ENCODE results near the gene NRL. TPM values are rescaled to one million over a fixed set of nuclear protein-coding genes. Genes with fewer than 3 reads are reported as not detected.
A peak's percentile ranks its signal among the peaks of the same experiment; 100 is the strongest.

NRL gene
- total and polyA plus RNA-seq, 9 of the 15 experiments (the other 6 are each of a cell fraction or from before 2014, with no cell fraction given), result 0.07 to 2.7 (median 1.4) TPM; not detected in 1

DNA sequence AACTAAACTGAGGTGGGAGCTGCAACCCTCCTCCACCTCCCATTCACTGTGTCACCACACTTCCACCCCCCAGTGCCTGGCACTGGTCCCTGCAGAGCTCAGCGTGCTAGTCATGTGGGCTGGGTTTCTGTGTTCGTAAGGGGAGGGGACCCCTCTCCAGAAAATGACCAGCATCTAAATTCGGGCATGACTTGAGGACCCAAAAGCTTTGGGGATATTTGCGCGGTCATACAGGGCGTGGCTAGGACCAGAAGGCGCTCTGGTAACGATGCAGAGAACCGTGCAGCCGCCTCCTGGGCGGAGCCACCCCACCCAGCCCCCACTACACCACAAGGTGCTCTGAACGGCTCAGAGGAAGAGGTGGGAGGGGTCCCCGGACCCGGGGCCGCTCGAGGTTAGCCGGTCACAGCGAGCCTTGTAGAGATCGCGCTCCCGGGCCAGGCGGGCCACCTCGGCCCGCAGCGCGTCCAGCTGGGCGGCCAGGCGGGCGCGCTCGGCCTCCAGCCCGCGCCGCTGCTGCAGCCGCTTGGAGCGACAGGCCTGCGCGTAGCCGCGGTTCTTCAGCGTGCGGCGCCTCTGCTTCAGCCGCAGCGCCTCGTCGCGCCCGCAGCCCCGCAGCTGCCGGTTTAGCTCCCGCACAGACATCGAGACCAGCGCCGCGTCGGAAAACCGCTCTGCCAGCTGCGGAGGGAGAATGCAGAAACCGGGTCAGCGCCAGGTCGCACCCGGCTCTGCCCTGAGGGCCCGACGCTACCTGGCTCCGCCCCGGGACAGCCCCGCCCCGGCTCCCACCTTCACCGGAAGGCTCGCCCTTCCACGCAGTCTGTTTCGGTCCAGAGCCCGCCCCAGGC lies 33.6 kb downstream of the NRL start (continued):
- TF ChIP-seq, protein P1, sequence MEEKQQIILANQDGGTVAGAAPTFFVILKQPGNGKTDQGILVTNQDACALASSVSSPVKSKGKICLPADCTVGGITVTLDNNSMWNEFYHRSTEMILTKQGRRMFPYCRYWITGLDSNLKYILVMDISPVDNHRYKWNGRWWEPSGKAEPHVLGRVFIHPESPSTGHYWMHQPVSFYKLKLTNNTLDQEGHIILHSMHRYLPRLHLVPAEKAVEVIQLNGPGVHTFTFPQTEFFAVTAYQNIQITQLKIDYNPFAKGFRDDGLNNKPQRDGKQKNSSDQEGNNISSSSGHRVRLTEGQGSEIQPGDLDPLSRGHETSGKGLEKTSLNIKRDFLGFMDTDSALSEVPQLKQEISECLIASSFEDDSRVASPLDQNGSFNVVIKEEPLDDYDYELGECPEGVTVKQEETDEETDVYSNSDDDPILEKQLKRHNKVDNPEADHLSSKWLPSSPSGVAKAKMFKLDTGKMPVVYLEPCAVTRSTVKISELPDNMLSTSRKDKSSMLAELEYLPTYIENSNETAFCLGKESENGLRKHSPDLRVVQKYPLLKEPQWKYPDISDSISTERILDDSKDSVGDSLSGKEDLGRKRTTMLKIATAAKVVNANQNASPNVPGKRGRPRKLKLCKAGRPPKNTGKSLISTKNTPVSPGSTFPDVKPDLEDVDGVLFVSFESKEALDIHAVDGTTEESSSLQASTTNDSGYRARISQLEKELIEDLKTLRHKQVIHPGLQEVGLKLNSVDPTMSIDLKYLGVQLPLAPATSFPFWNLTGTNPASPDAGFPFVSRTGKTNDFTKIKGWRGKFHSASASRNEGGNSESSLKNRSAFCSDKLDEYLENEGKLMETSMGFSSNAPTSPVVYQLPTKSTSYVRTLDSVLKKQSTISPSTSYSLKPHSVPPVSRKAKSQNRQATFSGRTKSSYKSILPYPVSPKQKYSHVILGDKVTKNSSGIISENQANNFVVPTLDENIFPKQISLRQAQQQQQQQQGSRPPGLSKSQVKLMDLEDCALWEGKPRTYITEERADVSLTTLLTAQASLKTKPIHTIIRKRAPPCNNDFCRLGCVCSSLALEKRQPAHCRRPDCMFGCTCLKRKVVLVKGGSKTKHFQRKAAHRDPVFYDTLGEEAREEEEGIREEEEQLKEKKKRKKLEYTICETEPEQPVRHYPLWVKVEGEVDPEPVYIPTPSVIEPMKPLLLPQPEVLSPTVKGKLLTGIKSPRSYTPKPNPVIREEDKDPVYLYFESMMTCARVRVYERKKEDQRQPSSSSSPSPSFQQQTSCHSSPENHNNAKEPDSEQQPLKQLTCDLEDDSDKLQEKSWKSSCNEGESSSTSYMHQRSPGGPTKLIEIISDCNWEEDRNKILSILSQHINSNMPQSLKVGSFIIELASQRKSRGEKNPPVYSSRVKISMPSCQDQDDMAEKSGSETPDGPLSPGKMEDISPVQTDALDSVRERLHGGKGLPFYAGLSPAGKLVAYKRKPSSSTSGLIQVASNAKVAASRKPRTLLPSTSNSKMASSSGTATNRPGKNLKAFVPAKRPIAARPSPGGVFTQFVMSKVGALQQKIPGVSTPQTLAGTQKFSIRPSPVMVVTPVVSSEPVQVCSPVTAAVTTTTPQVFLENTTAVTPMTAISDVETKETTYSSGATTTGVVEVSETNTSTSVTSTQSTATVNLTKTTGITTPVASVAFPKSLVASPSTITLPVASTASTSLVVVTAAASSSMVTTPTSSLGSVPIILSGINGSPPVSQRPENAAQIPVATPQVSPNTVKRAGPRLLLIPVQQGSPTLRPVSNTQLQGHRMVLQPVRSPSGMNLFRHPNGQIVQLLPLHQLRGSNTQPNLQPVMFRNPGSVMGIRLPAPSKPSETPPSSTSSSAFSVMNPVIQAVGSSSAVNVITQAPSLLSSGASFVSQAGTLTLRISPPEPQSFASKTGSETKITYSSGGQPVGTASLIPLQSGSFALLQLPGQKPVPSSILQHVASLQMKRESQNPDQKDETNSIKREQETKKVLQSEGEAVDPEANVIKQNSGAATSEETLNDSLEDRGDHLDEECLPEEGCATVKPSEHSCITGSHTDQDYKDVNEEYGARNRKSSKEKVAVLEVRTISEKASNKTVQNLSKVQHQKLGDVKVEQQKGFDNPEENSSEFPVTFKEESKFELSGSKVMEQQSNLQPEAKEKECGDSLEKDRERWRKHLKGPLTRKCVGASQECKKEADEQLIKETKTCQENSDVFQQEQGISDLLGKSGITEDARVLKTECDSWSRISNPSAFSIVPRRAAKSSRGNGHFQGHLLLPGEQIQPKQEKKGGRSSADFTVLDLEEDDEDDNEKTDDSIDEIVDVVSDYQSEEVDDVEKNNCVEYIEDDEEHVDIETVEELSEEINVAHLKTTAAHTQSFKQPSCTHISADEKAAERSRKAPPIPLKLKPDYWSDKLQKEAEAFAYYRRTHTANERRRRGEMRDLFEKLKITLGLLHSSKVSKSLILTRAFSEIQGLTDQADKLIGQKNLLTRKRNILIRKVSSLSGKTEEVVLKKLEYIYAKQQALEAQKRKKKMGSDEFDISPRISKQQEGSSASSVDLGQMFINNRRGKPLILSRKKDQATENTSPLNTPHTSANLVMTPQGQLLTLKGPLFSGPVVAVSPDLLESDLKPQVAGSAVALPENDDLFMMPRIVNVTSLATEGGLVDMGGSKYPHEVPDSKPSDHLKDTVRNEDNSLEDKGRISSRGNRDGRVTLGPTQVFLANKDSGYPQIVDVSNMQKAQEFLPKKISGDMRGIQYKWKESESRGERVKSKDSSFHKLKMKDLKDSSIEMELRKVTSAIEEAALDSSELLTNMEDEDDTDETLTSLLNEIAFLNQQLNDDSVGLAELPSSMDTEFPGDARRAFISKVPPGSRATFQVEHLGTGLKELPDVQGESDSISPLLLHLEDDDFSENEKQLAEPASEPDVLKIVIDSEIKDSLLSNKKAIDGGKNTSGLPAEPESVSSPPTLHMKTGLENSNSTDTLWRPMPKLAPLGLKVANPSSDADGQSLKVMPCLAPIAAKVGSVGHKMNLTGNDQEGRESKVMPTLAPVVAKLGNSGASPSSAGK (IDR thresholded peaks at IDR 0.05), result no peak; the same call in 1 of the 2 replicates
- TF ChIP-seq ZNF589 (CRISPR knock-in tag; IDR thresholded peaks at IDR 0.05; ENCODE audit: low read depth) (no peak), MCM2 (IDR thresholded peaks at IDR 0.05; ENCODE audit: low read depth) (no peak), NFXL1 (CRISPR knock-in tag; IDR thresholded peaks at IDR 0.05) (no peak), YY1 (IDR thresholded peaks at IDR 0.05; ENCODE audit: borderline replicate concordance in 1 of 3, control insufficient read depth in 1 of 3, extremely low read depth in 1 of 3, insufficient read depth in 3 of 3, insufficient read length in 1 of 3, insufficient replicate concordance in 2 of 3, low read depth in 1 of 3, low read length in 2 of 3) (no peak), DDX20 (tag; IDR thresholded peaks at IDR 0.05; ENCODE audit: low read depth) (no peak)
- TF ChIP-seq, protein P2, sequence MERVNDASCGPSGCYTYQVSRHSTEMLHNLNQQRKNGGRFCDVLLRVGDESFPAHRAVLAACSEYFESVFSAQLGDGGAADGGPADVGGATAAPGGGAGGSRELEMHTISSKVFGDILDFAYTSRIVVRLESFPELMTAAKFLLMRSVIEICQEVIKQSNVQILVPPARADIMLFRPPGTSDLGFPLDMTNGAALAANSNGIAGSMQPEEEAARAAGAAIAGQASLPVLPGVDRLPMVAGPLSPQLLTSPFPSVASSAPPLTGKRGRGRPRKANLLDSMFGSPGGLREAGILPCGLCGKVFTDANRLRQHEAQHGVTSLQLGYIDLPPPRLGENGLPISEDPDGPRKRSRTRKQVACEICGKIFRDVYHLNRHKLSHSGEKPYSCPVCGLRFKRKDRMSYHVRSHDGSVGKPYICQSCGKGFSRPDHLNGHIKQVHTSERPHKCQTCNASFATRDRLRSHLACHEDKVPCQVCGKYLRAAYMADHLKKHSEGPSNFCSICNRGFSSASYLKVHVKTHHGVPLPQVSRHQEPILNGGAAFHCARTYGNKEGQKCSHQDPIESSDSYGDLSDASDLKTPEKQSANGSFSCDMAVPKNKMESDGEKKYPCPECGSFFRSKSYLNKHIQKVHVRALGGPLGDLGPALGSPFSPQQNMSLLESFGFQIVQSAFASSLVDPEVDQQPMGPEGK (CRISPR knock-in tag; IDR thresholded peaks at IDR 0.05; ENCODE audit: borderline replicate concordance), result no peak
- TF ChIP-seq, protein P3, sequence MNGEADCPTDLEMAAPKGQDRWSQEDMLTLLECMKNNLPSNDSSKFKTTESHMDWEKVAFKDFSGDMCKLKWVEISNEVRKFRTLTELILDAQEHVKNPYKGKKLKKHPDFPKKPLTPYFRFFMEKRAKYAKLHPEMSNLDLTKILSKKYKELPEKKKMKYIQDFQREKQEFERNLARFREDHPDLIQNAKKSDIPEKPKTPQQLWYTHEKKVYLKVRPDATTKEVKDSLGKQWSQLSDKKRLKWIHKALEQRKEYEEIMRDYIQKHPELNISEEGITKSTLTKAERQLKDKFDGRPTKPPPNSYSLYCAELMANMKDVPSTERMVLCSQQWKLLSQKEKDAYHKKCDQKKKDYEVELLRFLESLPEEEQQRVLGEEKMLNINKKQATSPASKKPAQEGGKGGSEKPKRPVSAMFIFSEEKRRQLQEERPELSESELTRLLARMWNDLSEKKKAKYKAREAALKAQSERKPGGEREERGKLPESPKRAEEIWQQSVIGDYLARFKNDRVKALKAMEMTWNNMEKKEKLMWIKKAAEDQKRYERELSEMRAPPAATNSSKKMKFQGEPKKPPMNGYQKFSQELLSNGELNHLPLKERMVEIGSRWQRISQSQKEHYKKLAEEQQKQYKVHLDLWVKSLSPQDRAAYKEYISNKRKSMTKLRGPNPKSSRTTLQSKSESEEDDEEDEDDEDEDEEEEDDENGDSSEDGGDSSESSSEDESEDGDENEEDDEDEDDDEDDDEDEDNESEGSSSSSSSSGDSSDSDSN (IDR thresholded peaks at IDR 0.05; ENCODE audit: borderline replicate concordance in 1 of 2, low read depth in 2 of 2, low read length in 2 of 2), result 0 out of 4 replicates have a peak, but pooled peaks of 1 of the 2 experiments have one; percentile 29
